ENCODE results near the gene WFDC12. TPM values are rescaled to one million over a fixed set of nuclear protein-coding genes. Genes with fewer than 3 reads are reported as not detected.
"Not testable (repeated sequence)": the region's sequence is repeated elsewhere in the genome, so short reads cannot be mapped to it uniquely, and the experiment has no call there.

The WFDC12 gene
- total and polyA plus RNA-seq, 5 donors from 2014 or later = not detected

DNA sequence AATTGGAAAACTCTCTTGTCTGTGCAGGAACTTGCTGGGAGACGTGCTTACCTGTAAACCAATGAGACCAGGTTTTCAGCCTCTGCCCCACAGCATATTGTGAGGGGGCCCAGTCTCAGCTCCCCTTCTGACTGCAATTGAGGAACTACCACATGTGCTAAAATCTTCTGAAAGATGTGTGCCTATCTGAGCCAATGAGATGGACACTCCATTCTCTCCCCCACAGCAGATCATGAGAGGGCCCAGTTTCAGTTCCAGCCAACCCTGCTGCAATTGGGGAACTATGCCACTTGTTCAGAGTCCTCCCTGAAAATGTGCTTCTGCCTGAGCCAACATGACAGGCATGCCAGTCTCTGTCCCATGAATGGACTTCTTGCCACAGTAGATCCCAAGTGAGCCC, 29.5 kb upstream of the WFDC12 start:
- Histone ChIP-seq H3K4me1 (ENCODE audit: control insufficient read depth, insufficient read depth, low read length, poor library complexity, severe bottlenecking) (no peaks in the 10 kb centered on the region), H3K27me3 (ENCODE audit: control insufficient read depth, insufficient read depth, low read length) (peaks cover 21% of the 10 kb centered on the region), H3K36me3 (ENCODE audit: control insufficient read depth, insufficient read depth, low read length) (no peaks in the 10 kb centered on the region), H3K4me3 (ENCODE audit: low read depth, low read length) (no peak overlapping the region), H3K9me3 (ENCODE audit: control insufficient read depth in 2 of 2, low read length in 2 of 2) (peaks cover 8 to 9% of the 10 kb centered on the region in 2 experiments), H3K27ac (ENCODE audit: insufficient read depth, low read length, poor library complexity, severe bottlenecking) (no peak overlapping the region)
- H3K4me1 Mint-ChIP-seq = no peaks in the 10 kb centered on the region
- peaks cover 39% of the 10 kb centered on the region for H3K27me3 Mint-ChIP-seq
- no peaks in the 10 kb centered on the region for H3K36me3 Mint-ChIP-seq
- H3K4me3 Mint-ChIP-seq = no peak overlapping the region
- peaks cover 0 to 12% (median 5%) of the 10 kb centered on the region in 7 donors for H3K9me3 Mint-ChIP-seq
- ATAC-seq (ENCODE audit: low read depth in 2 of 2) (no peak), DNase-seq (no peak)
- H3K27ac Mint-ChIP-seq = no peak overlapping the region

DNA sequence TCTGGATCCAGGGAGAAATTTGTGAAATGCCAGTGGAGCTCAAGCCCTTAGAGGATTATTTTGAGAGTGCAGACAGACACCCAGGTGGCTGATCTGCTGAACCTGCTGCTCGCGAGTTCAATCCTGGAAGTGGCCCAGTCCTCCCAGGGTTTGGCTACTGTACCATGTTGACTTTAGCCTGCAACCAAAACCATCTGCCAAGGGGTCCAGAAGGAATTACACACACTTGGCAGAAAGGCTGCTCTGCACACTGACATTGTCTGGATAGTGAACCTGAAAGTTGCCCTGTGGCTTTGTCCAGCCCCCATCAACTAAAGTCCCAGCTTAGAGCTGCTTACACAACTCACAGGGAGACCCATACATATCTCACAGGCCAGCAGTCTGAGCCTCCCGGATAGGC, 28.9 kb upstream of the WFDC12 start:
- no peaks in the 10 kb centered on the region for H3K36me3 Mint-ChIP-seq
- no peaks in the 10 kb centered on the region for H3K4me1 Mint-ChIP-seq
- H3K36me3 ChIP-seq (ENCODE audit: control insufficient read depth, insufficient read depth, low read length) = no peaks in the 10 kb centered on the region
- peaks cover 0 to 6% (median 3%) of the 10 kb centered on the region in 7 donors for H3K9me3 Mint-ChIP-seq
- ATAC-seq (ENCODE audit: low read depth in 2 of 2) (no peak), DNase-seq (no peak)
- peaks cover 34% of the 10 kb centered on the region for H3K27me3 Mint-ChIP-seq
- H3K4me1 ChIP-seq (ENCODE audit: control insufficient read depth, insufficient read depth, low read length, poor library complexity, severe bottlenecking) = no peaks in the 10 kb centered on the region
- no peak overlapping the region for H3K4me3 ChIP-seq (ENCODE audit: low read depth, low read length)
- no peak overlapping the region for H3K4me3 Mint-ChIP-seq
- H3K27me3 ChIP-seq (ENCODE audit: control insufficient read depth, insufficient read depth, low read length) = peaks cover 18% of the 10 kb centered on the region
- peaks cover 3 to 4% of the 10 kb centered on the region in 2 experiments for H3K9me3 ChIP-seq (ENCODE audit: control insufficient read depth in 2 of 2, low read length in 2 of 2)
- no peak overlapping the region for H3K27ac ChIP-seq (ENCODE audit: insufficient read depth, low read length, poor library complexity, severe bottlenecking)
- no peak overlapping the region for H3K27ac Mint-ChIP-seq

DNA sequence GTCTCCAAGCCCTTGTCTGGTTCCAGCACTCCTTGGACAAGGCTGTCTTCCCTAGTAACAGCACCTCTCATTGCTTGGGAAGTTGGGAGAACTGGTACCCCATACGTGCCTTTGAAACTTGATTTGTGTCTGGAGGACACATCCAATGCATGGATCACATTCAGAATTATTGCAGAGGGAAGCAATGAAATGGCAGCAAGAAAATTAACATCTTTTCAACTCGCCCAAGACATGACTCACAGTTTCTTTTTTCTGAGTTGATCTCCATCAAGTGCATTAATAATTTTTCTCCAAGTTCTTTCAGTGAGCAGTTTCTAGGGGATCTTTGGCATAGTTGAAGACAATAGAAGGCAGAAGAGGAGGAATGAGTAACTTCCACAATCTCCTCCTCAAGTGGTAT, 28.1 kb upstream of the WFDC12 start:
- H3K4me1 ChIP-seq (ENCODE audit: control insufficient read depth, insufficient read depth, low read length, poor library complexity, severe bottlenecking) = no peaks in the 10 kb centered on the region
- ATAC-seq (ENCODE audit: low read depth in 2 of 2) = no peak
- Mint-ChIP-seq H3K27ac (no peak overlapping the region), H3K36me3 (no peaks in the 10 kb centered on the region), H3K4me3 (no peak overlapping the region), H3K9me3 (peaks cover 0 to 6% (median 3%) of the 10 kb centered on the region in 7 donors), H3K4me1 (no peaks in the 10 kb centered on the region), H3K27me3 (peaks cover 32% of the 10 kb centered on the region)
- peaks cover 0 to 2% of the 10 kb centered on the region in 2 experiments for H3K9me3 ChIP-seq (ENCODE audit: control insufficient read depth in 2 of 2, low read length in 2 of 2)
- no peaks in the 10 kb centered on the region for H3K36me3 ChIP-seq (ENCODE audit: control insufficient read depth, insufficient read depth, low read length)
- no peak overlapping the region for H3K27ac ChIP-seq (ENCODE audit: insufficient read depth, low read length, poor library complexity, severe bottlenecking)
- H3K4me3 ChIP-seq (ENCODE audit: low read depth, low read length) = no peak overlapping the region
- no peak for DNase-seq
- peaks cover 18% of the 10 kb centered on the region for H3K27me3 ChIP-seq (ENCODE audit: control insufficient read depth, insufficient read depth, low read length)

DNA sequence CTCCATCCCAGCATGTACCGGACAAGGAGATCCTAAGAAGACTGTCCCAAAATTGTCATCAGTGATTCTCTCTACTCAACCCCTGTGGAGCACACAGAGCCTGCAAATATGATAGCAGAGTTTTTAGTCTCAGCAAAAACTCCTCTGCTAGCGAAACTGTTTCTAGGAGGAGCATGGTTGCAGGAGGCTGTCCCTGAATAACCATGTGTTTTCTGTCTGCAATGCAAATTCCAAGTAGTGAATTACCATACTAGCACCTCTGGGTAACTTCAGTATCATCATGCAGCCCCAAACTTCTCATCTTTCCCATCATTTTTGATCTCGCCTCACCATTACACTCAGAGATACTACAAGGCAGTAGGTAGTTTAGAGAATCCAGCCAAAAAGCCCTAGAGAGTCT, 24.8 kb upstream of the WFDC12 start:
- H3K9me3 Mint-ChIP-seq = peaks cover 0 to 3% (median 0%) of the 10 kb centered on the region in 7 donors
- DNase-seq = no peak
- ATAC-seq (ENCODE audit: low read depth in 2 of 2) = no peak
- Histone ChIP-seq H3K27me3 (ENCODE audit: control insufficient read depth, insufficient read depth, low read length) (peaks cover 35% of the 10 kb centered on the region), H3K4me3 (ENCODE audit: low read depth, low read length) (no peak overlapping the region), H3K9me3 (ENCODE audit: control insufficient read depth in 2 of 2, low read length in 2 of 2) (no peaks in the 10 kb centered on the region), H3K36me3 (ENCODE audit: control insufficient read depth, insufficient read depth, low read length) (no peaks in the 10 kb centered on the region), H3K27ac (ENCODE audit: insufficient read depth, low read length, poor library complexity, severe bottlenecking) (no peak overlapping the region), H3K4me1 (ENCODE audit: control insufficient read depth, insufficient read depth, low read length, poor library complexity, severe bottlenecking) (no peaks in the 10 kb centered on the region)
- H3K27ac Mint-ChIP-seq = no peak overlapping the region
- H3K36me3 Mint-ChIP-seq = no peaks in the 10 kb centered on the region
- H3K27me3 Mint-ChIP-seq = peaks cover 16% of the 10 kb centered on the region
- H3K4me1 Mint-ChIP-seq = no peaks in the 10 kb centered on the region
- no peak overlapping the region for H3K4me3 Mint-ChIP-seq

DNA sequence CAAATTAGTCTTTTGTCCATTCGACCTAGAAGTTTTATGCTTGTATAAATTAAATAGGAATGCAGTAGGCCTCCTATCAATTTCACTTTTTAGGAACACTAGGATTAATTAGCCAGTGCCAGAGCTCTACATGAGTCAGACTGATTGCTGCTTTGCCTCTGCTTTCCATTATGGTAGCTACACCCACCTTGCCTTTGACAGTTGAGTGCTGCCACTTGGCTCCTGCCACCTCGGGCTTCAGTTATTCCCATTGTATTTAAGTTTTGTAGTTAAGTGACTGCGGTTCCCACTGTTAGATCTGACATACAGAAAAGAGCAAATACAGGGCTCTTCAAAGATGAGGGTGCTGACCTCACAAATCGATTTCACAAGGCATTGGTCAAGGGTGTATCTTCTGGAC, 16.6 kb upstream of the WFDC12 start:
- no peak overlapping the region for H3K4me3 Mint-ChIP-seq
- no peak overlapping the region for H3K27ac ChIP-seq (ENCODE audit: insufficient read depth, low read length, poor library complexity, severe bottlenecking)
- no peaks in the 10 kb centered on the region for H3K4me1 ChIP-seq (ENCODE audit: control insufficient read depth, insufficient read depth, low read length, poor library complexity, severe bottlenecking)
- H3K27me3 Mint-ChIP-seq = peaks cover 9% of the 10 kb centered on the region
- no peaks in the 10 kb centered on the region for H3K9me3 ChIP-seq (ENCODE audit: control insufficient read depth in 2 of 2, low read length in 2 of 2)
- no peaks in the 10 kb centered on the region for H3K36me3 ChIP-seq (ENCODE audit: control insufficient read depth, insufficient read depth, low read length)
- H3K4me1 Mint-ChIP-seq = no peaks in the 10 kb centered on the region
- peaks cover 10% of the 10 kb centered on the region for H3K27me3 ChIP-seq (ENCODE audit: control insufficient read depth, insufficient read depth, low read length)
- no peaks in the 10 kb centered on the region for H3K36me3 Mint-ChIP-seq
- ATAC-seq (ENCODE audit: low read depth in 2 of 2) (no peak), DNase-seq (no peak)
- no peak overlapping the region for H3K4me3 ChIP-seq (ENCODE audit: low read depth, low read length)
- H3K9me3 Mint-ChIP-seq = peaks cover 0 to 2% (median 0%) of the 10 kb centered on the region in 7 donors
- H3K27ac Mint-ChIP-seq = no peak overlapping the region

DNA sequence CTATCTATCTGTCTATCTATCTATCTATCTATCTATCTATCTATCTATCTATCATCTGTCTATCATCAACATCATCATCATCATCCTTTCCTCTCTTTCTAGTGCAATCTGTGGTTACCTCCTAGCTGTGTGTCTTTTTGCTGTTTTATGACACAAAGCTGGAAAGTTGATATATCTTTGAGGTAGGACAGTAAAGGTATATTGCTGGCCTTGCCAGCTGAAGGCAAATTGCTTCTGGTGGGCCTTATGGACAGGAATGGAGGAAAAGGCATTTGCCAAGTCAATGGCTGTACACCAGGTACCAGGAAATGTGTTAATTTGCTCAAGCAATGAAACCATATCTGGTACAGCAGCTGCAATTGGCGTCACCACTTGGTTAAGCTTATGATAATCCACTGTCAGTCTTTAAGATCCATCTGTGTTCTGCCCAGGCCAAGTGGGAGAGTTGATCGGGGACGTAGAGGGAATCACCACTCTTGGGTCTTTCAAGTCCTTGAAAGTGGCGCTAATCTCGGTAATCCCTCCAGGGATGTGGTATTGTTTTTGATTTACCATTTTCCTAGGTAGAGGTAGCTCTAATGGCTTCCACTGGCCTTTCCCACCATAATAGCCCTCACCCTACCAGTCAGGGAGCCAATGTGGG, 15.6 kb upstream of the WFDC12 start:
- not testable (repeated sequence) for H3K36me3 Mint-ChIP-seq; H3K4me3 Mint-ChIP-seq; H3K4me1 ChIP-seq (ENCODE audit: control insufficient read depth, insufficient read depth, low read length, poor library complexity, severe bottlenecking)

DNA sequence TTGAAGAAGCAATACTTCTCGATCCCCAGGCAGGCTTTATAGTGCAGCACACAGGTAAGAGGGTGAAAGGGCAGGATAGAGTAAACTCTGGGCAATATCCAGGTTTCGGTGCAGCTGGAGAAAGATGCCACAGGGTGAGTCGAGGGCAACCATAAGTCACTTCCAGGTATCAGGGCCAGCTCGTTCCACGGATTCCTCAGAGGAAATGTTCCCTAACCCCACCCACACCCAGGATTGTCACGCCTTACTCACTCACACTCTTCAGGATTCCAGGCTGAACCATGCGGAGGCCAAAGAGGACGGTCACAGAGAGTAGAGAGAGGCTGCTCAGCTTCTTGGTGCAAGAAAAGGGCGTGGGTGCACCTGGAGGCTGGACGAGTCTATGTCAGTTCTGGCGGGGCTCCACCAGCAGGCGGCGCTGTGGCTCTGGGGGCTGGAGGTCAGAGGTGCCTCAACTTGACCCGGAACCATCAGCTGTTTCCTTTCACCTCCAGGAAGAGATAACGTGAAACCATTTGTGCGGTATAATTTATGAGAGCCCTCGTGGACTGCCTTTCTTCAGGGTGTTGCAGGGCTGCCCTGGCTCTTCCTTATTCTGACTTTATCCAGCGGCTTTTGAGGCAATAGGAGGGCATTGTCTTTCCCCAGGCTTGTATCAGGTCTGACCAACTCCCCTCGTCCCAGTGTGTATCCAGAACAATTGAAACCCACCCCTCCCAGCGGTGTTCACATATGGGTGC, 14.5 kb upstream of the WFDC12 start:
- no peak overlapping the region for H3K27ac ChIP-seq (ENCODE audit: insufficient read depth, low read length, poor library complexity, severe bottlenecking)
- H3K9me3 ChIP-seq (ENCODE audit: control insufficient read depth in 2 of 2, low read length in 2 of 2) = peaks cover 0 to 3% of the 10 kb centered on the region in 2 experiments
- Mint-ChIP-seq H3K9me3 (peaks cover 0 to 4% (median 0%) of the 10 kb centered on the region in 7 donors), H3K36me3 (no peaks in the 10 kb centered on the region), H3K27me3 (peaks cover 20% of the 10 kb centered on the region), H3K4me3 (no peak overlapping the region), H3K27ac (no peak overlapping the region), H3K4me1 (peaks cover 0 to 1% (median 0%) of the 10 kb centered on the region in 4 donors)
- peaks cover 6% of the 10 kb centered on the region for H3K27me3 ChIP-seq (ENCODE audit: control insufficient read depth, insufficient read depth, low read length)
- ATAC-seq (ENCODE audit: low read depth in 2 of 2) (no peak), DNase-seq (peak; percentile 11 to 66 (median 13))
- no peak overlapping the region for H3K4me3 ChIP-seq (ENCODE audit: low read depth, low read length)
- H3K4me1 ChIP-seq (ENCODE audit: control insufficient read depth, insufficient read depth, low read length, poor library complexity, severe bottlenecking) = no peaks in the 10 kb centered on the region
- H3K36me3 ChIP-seq (ENCODE audit: control insufficient read depth, insufficient read depth, low read length) = no peaks in the 10 kb centered on the region

More for the DNA sequence above, 15.6 kb upstream of the WFDC12 start:
- peaks cover 11% of the 10 kb centered on the region for H3K27me3 Mint-ChIP-seq
- H3K4me3 ChIP-seq (ENCODE audit: low read depth, low read length); ATAC-seq (ENCODE audit: low read depth in 2 of 2); H3K27ac ChIP-seq (ENCODE audit: insufficient read depth, low read length, poor library complexity, severe bottlenecking); DNase-seq; H3K4me1 Mint-ChIP-seq; H3K27me3 ChIP-seq (ENCODE audit: control insufficient read depth, insufficient read depth, low read length); H3K27ac Mint-ChIP-seq; H3K9me3 Mint-ChIP-seq; H3K9me3 ChIP-seq (ENCODE audit: control insufficient read depth in 2 of 2, low read length in 2 of 2); H3K36me3 ChIP-seq (ENCODE audit: control insufficient read depth, insufficient read depth, low read length): not testable (repeated sequence)

All from CD4-positive, CD25-positive, alpha-beta regulatory T cell (primary cell).